GM12872 (cell line): ENCODE results near the gene OXCT1.

Experiments
- TF ChIP-seq, protein P1 (sequence below): IDR thresholded peaks from 3 replicates; pipeline ENCODE4 v1.5.1; 2011; ENCODE audit warnings: low read depth, mild to moderate bottlenecking, low read length, moderate library complexity; ENCODE audit not compliant: insufficient read depth

The OXCT1 gene

GRCh38 chr5:41821051-41821450, 49.2 kb downstream of the OXCT1 start:
- TF ChIP-seq, protein P1, sequence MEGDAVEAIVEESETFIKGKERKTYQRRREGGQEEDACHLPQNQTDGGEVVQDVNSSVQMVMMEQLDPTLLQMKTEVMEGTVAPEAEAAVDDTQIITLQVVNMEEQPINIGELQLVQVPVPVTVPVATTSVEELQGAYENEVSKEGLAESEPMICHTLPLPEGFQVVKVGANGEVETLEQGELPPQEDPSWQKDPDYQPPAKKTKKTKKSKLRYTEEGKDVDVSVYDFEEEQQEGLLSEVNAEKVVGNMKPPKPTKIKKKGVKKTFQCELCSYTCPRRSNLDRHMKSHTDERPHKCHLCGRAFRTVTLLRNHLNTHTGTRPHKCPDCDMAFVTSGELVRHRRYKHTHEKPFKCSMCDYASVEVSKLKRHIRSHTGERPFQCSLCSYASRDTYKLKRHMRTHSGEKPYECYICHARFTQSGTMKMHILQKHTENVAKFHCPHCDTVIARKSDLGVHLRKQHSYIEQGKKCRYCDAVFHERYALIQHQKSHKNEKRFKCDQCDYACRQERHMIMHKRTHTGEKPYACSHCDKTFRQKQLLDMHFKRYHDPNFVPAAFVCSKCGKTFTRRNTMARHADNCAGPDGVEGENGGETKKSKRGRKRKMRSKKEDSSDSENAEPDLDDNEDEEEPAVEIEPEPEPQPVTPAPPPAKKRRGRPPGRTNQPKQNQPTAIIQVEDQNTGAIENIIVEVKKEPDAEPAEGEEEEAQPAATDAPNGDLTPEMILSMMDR = no peak

DNA sequence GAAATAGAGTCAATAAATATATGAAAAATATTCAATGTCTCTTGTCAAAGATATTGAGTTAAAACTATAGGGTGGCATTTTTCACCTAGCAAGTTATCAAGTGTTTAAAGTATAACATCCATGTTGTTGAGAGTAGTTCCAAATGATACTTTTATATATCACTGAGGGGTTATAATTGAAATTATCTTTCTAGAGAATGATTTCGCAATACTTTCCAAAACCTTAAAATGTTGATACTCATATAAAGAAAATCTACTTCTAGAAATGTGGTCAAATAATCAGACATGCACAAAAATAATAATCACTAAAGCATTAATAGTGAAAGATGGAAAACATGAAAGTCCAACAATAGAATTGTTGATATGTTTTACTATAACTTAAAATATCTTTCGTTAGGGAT, 50.1 kb downstream of the OXCT1 start:
- TF ChIP-seq, protein P1 = no peak

DNA sequence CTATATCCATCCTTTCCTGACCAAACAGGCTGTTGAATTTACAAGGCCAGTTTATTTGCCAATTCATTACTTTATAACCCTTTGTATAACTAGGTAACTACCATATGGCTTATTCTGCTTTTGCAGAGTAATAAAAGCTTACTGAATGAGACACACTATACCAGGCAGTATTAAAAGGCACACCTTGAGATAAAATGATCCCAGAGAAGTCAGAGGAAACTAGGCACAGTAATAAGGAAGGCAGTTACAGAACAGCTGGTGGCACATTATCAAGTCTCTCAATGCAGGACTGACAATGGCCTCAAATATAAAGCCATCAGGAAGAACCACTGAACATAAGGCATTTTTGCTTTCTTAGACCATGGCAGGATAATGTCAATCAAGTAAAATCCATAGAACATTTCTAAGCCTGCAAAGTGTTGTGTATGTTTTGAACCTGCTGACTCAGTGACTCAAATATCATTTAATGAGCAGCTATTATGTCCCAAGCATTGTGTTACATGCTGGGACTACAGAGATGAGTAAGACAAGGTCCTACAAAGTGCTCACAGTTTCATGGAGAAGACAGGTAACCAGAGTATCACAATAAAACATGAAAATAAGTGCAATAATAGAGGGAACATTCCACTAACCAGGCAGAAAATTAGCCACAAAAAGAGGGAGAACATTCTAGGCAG, 52.5 kb downstream of the OXCT1 start:
- TF ChIP-seq, protein P1 = no peak

- TF ChIP-seq, protein P1 = no peak
Observed at GRCh38 chr5:41815663-41816229, 54.5 kb downstream of the OXCT1 start.

DNA sequence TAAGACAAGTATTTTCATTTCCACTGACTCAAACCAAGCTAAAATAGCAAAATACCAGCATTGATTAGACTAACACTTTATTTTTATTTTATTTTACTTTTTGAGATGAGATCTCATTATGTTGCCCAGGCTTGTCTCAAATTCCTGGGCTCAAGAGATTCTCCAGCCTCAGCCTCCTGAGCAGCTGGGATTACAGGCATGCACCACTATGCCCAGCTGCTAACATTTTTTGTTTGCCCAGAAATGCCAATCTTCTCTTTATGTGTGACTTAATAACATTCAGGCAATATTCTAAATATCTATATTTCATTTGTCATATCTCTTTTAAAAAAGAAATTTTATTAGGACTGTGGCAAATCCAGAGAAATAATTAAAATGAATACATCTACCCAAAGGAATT, 55.0 kb downstream of the OXCT1 start:
- TF ChIP-seq, protein P1 = no peak

DNA sequence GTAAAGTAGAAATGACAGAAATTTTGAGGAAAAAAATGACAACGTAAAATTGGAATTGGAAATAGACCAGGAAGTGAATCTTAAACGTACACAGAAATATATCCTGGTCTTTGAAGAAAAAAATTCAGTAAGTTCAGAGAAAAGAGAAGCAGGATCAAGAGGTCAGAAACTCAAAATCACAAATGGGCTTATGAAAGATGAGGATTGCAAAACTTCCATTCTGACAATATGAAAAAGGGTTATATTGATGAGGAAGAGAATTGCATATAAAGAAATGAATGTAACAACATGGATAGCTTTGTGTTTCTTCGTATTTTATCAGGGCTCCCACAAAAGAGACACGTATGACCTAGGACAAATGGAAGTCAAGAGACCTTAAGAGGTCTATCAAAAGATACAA, 58.1 kb downstream of the OXCT1 start:
- TF ChIP-seq, protein P1 = no peak

DNA sequence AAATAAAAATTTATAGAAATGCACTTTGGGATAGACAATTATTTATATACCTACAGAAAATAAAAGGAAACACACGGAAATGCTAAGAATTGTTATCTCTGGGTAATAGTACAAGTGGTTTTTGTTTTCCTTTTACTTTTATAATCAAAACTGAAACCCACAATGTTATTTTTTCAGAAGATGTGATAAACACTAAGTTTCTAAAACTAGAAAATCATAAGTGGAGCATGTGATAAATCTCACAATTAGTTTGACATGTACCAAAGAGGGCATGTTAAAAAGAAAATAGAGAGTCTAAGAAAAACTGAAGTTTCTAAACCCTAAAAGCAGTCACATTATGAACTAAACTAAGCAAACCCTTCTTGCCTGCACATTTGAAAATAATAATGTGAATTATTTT, 61.1 kb downstream of the OXCT1 start:
- TF ChIP-seq, protein P1 = no peak
